ENCODE measurements around the gene EHBP1. TPM values are rescaled to one million over a fixed set of nuclear protein-coding genes. Genes with fewer than 3 reads are reported as not detected.

The EHBP1 gene
- total RNA-seq, 4 donors from 2014 or later: 11.1 to 19.0 (median 15.4) TPM

- TF ChIP-seq, protein P1, sequence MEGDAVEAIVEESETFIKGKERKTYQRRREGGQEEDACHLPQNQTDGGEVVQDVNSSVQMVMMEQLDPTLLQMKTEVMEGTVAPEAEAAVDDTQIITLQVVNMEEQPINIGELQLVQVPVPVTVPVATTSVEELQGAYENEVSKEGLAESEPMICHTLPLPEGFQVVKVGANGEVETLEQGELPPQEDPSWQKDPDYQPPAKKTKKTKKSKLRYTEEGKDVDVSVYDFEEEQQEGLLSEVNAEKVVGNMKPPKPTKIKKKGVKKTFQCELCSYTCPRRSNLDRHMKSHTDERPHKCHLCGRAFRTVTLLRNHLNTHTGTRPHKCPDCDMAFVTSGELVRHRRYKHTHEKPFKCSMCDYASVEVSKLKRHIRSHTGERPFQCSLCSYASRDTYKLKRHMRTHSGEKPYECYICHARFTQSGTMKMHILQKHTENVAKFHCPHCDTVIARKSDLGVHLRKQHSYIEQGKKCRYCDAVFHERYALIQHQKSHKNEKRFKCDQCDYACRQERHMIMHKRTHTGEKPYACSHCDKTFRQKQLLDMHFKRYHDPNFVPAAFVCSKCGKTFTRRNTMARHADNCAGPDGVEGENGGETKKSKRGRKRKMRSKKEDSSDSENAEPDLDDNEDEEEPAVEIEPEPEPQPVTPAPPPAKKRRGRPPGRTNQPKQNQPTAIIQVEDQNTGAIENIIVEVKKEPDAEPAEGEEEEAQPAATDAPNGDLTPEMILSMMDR (IDR thresholded peaks at IDR 0.05 in 4 of 5, conservative IDR thresholded peaks at IDR 0.05 in 1 of 5): no peak
- no peak for TF ChIP-seq POLR2A (IDR thresholded peaks at IDR 0.05)
- ATAC-seq (no peak), DNase-seq (no peak)
- H3K36me3 ChIP-seq: no peaks in the 10 kb centered on the region
- intact Hi-C loops (cut with DNase I; ENCODE audit: low total_unique reads) (no loop called here), in situ Hi-C loops (cut with MboI; ENCODE audit: low sequenced_read_pairs in 4 of 4) (loop anchor here in 2 of 4 donors (25.0 kb wide), 1 partner anchor 838 kb away; the partner anchor contains the start of gene CCT4 (in 2 of the 2))
- peaks cover 0 to 4% of the 10 kb centered on the region in 2 donors for H3K4me1 ChIP-seq
- H3K27me3 ChIP-seq: no peaks in the 10 kb centered on the region
- H3K27ac ChIP-seq: no peak overlapping the region
- H3K9me3 ChIP-seq: no peaks in the 10 kb centered on the region
- H3K4me3 ChIP-seq: no peak overlapping the region
Measured at GRCh38 chr2:62724886-62725711, 19.6 kb downstream of the EHBP1 start.

GRCh38 chr2:62725712-62726055 is 20.2 kb downstream of the EHBP1 start:
- Histone ChIP-seq H3K9me3 (no peaks in the 10 kb centered on the region), H3K4me3 (no peak overlapping the region), H3K4me1 (no peaks in the 10 kb centered on the region), H3K27ac (no peak overlapping the region), H3K36me3 (no peaks in the 10 kb centered on the region), H3K27me3 (no peaks in the 10 kb centered on the region)
- no peak for DNase-seq
- intact Hi-C loops (cut with DNase I; ENCODE audit: low total_unique reads): no loop called here
- in situ Hi-C loops (cut with MboI; ENCODE audit: low sequenced_read_pairs in 4 of 4): no loop called here
- TF ChIP-seq, protein P1 (IDR thresholded peaks at IDR 0.05 in 4 of 5, conservative IDR thresholded peaks at IDR 0.05 in 1 of 5): no peak
- TF ChIP-seq POLR2A (IDR thresholded peaks at IDR 0.05): no peak
- no peak for ATAC-seq

DNA sequence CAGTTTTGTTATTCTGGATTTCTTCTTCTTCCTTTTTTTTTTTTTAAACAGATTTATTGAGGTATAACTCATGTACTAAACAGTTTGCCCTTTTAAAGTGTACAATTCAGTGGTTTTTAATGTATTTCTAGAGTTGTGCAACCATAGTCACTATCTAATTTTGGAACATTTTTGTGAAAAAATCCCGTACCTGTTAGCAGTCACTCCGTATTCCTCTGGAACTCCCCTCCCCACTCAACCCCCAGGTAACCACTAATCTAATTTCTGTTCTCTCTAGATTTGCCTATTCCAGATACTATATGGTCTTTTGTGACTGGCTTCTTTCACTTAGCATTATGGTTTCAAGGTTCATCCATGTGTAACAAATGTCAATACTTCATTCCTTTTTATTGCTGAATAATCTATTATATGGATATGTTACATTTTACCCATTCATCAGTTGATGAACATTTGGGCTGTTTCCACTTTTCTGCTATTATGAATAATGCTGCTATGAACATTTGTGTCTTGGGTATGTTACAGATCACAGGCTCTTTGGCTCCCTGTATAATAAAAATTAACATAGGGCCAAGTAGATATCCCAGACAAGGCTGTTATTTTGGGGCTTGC is 21.9 kb downstream of the EHBP1 start:
- Histone ChIP-seq H3K27me3 (no peaks in the 10 kb centered on the region), H3K4me1 (no peaks in the 10 kb centered on the region)
- intact Hi-C loops (cut with DNase I; ENCODE audit: low total_unique reads): no loop called here

GRCh38 chr2:62727876-62728566 is 22.5 kb downstream of the EHBP1 start:
- Histone ChIP-seq H3K9me3 (peaks cover 0 to 4% (median 0%) of the 10 kb centered on the region in 3 donors), H3K27ac (no peak overlapping the region), H3K4me1 (no peaks in the 10 kb centered on the region), H3K27me3 (no peaks in the 10 kb centered on the region), H3K36me3 (no peaks in the 10 kb centered on the region), H3K4me3 (no peak overlapping the region)
- no peak for TF ChIP-seq POLR2A (IDR thresholded peaks at IDR 0.05)
- TF ChIP-seq, protein P1 (IDR thresholded peaks at IDR 0.05 in 4 of 5, conservative IDR thresholded peaks at IDR 0.05 in 1 of 5): no peak
- ATAC-seq: no peak
- in situ Hi-C loops (cut with MboI; ENCODE audit: low sequenced_read_pairs in 4 of 4): no loop called here
- no peak for DNase-seq
- intact Hi-C loops (cut with DNase I; ENCODE audit: low total_unique reads): no loop called here

More for the DNA sequence above, 21.9 kb downstream of the EHBP1 start:
- Histone ChIP-seq H3K27ac (no peak overlapping the region), H3K36me3 (no peaks in the 10 kb centered on the region), H3K4me3 (no peak overlapping the region), H3K9me3 (peaks cover 0 to 4% (median 0%) of the 10 kb centered on the region in 3 donors)
- ATAC-seq (no peak), DNase-seq (no peak)
- in situ Hi-C loops (cut with MboI; ENCODE audit: low sequenced_read_pairs in 4 of 4): no loop called here
- TF ChIP-seq, protein P1 (IDR thresholded peaks at IDR 0.05 in 4 of 5, conservative IDR thresholded peaks at IDR 0.05 in 1 of 5): no peak
- TF ChIP-seq POLR2A (IDR thresholded peaks at IDR 0.05): no peak

Measured in gastrocnemius medialis (tissue), 4 donors.